Esophagus squamous epithelium (tissue), 5 donors: Measurements from ENCODE around the gene CABCOCO1. TPM values are rescaled to one million over a fixed set of nuclear protein-coding genes. Genes with fewer than 3 reads are reported as not detected.
A peak's percentile ranks its signal among the peaks of the same experiment; 100 is the strongest.
"Not testable (repeated sequence)": the region's sequence is repeated elsewhere in the genome, so short reads cannot be mapped to it uniquely, and the experiment has no call there.

Experiments
- DNase-seq: peaks from one replicate; lab custom pipeline; 2025; lab: John Stamatoyannopoulos, UW
- H3K27ac ChIP-seq, 4 donors: fragments of 200-600 bp; sonication (generic); one replicate each; pipeline ENCODE4 v1.5.1; 2016 to 2019; ENCODE audit warnings: mild to moderate bottlenecking in 1 of 4
- H3K27me3 ChIP-seq, 4 donors: fragments of 200-600 bp; sonication (generic); 1 replicate in 3 of 4; 2 replicates in 1 of 4; pipeline versions ENCODE4 v1.5.1 to v1.6.0; 2017 to 2021; ENCODE audit warnings: antibody characterized with exemption in 1 of 4
- H3K36me3 ChIP-seq, 3 donors: fragments of 200-600 bp; sonication (generic); one replicate each; pipeline ENCODE4 v1.5.1; 2016 to 2019
- H3K4me1 ChIP-seq, 3 donors: fragments of 200-600 bp; sonication (generic); one replicate each; pipeline ENCODE4 v1.5.1; 2017 to 2019
- H3K4me3 ChIP-seq, 4 donors: fragments of 200-600 bp; sonication (generic); 1 replicate in 3 of 4; 2 replicates in 1 of 4; pipeline ENCODE4 v1.5.1; 2016 to 2019; ENCODE audit warnings: mild to moderate bottlenecking in 2 of 4, moderate library complexity in 1 of 4
- H3K9me3 ChIP-seq, 3 donors: fragments of 200-600 bp; sonication (generic); one replicate each; pipeline ENCODE4 v1.5.1; 2016 to 2019
- CTCF ChIP-seq, 6 experiments: fragments of 450-650 bp in 4 of 6; fragments of 200-600 bp in 2 of 6; sonication (generic) in 2 of 6; IDR thresholded peaks; one replicate each; pipeline ENCODE4 v1.5.1; 2016 to 2019; ENCODE audit warnings: antibody characterized with exemption in 6 of 6, mild to moderate bottlenecking in 4 of 6, moderate library complexity in 4 of 6
- POLR2A ChIP-seq, 4 donors: fragments of 450-650 bp; IDR thresholded peaks; one replicate each; pipeline ENCODE4 v1.6.1; 2017; ENCODE audit warnings: antibody characterized with exemption in 4 of 4, mild to moderate bottlenecking in 4 of 4, moderate library complexity in 3 of 4
- WGBS, 2 donors: methylation state at CpG; one replicate each; pipeline ENCODE4 v1.1.5; 2018; 5-methylcytosine and 5-hydroxymethylcytosine counted together
- intact Hi-C: fragments of 100-400 bp; cut with DNase I; formaldehyde crosslinking; loops from one replicate; pipeline ENCODE4 v1.15.0; 2022
- total RNA-seq, 4 donors: library from RNA; depleted of rRNA; stranded (reverse); fragments of >200 nt; gene quantifications; one replicate each; pipeline ENCODE4 v1.1.0, GENCODE V29; 2016
- donor health status: DM: yes; HTN: yes; CAD: no.

The CABCOCO1 gene
- total RNA-seq, 4 donors from 2014 or later, result 0.38 TPM; not detected in 3

- no peaks in the 10 kb centered on the region for H3K36me3 ChIP-seq
- no peak for DNase-seq
- no peaks in the 10 kb centered on the region for H3K4me1 ChIP-seq
- WGBS, 2 donors, result 94 to 95% methylated on average over 3 of the region's 3 CpGs
- no peaks in the 10 kb centered on the region for H3K9me3 ChIP-seq
- H3K27ac ChIP-seq, result no peak overlapping the region
- no peak for TF ChIP-seq CTCF (IDR thresholded peaks at IDR 0.05)
- no peak for TF ChIP-seq POLR2A (IDR thresholded peaks at IDR 0.05)
- H3K4me3 ChIP-seq, result no peak overlapping the region
- intact Hi-C loops, result no loop called here
- H3K27me3 ChIP-seq, result no peaks in the 10 kb centered on the region
These were observed 73.2 kb downstream of the CABCOCO1 start for GRCh38 chr10:61735882-61736281.

GRCh38 chr10:61737455-61737854, 74.7 kb downstream of the CABCOCO1 start:
- 70 to 86% methylated on average over 6 of the region's 6 CpGs for WGBS, 2 donors
- intact Hi-C loops, H3K27ac ChIP-seq, H3K36me3 ChIP-seq, H3K9me3 ChIP-seq, DNase-seq, H3K4me3 ChIP-seq, H3K4me1 ChIP-seq, H3K27me3 ChIP-seq: not testable (repeated sequence)

- Histone ChIP-seq H3K27ac (no peak overlapping the region), H3K36me3 (no peaks in the 10 kb centered on the region), H3K9me3 (no peaks in the 10 kb centered on the region), H3K27me3 (no peaks in the 10 kb centered on the region), H3K4me3 (no peak overlapping the region), H3K4me1 (no peaks in the 10 kb centered on the region)
- DNase-seq, result no peak
- WGBS, 2 donors, result 79 to 96% methylated on average over 1 of the region's 1 CpG
- intact Hi-C loops, result loop anchor here (10.0 kb wide), 1 partner anchor 92 kb away; no protein-coding TSS in a partner anchor
- TF ChIP-seq CTCF (IDR thresholded peaks at IDR 0.05), result no peak
- no peak for TF ChIP-seq POLR2A (IDR thresholded peaks at IDR 0.05)
These were observed 80.1 kb downstream of the CABCOCO1 start for GRCh38 chr10:61742812-61743211.

DNA sequence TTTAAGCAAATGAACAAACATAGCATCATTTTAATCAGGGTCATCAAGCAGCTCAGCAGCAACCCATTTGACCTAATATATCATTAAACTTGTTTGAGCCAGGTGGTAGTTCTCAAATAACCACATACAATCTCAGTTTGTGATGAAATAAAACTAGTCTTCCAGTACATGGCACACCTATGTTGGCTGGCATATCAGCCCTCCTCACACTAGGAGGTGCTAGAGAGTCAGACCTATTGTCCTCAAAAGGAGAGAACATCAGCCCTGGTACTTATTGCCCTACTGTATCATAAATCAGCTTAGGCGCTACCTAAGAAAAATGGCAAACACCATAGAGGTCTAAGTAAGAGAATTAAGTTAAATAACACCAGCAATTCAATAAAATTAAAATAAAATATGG, 81.7 kb downstream of the CABCOCO1 start:
- H3K27me3 ChIP-seq, result no peaks in the 10 kb centered on the region
- H3K4me3 ChIP-seq, result no peak overlapping the region
- DNase-seq, result no peak
- WGBS, 2 donors, result 100% methylated on average over 1 of the region's 1 CpG
- H3K9me3 ChIP-seq, result no peaks in the 10 kb centered on the region
- intact Hi-C loops, result loop anchor here (10.0 kb wide), 1 partner anchor 90 kb away; no protein-coding TSS in a partner anchor
- no peaks in the 10 kb centered on the region for H3K4me1 ChIP-seq
- H3K36me3 ChIP-seq, result no peaks in the 10 kb centered on the region
- no peak overlapping the region for H3K27ac ChIP-seq
- peak in 1 of 6 experiments; percentile 46 for TF ChIP-seq CTCF (IDR thresholded peaks at IDR 0.05)
- no peak for TF ChIP-seq POLR2A (IDR thresholded peaks at IDR 0.05)

GRCh38 chr10:61746377-61746776, 83.6 kb downstream of the CABCOCO1 start:
- no peak for DNase-seq
- intact Hi-C loops, result loop anchor here (10.0 kb wide), 1 partner anchor 88 kb away; no protein-coding TSS in a partner anchor
- H3K27ac ChIP-seq, result no peak overlapping the region
- TF ChIP-seq CTCF (IDR thresholded peaks at IDR 0.05) (no peak), POLR2A (IDR thresholded peaks at IDR 0.05) (no peak)
- no peaks in the 10 kb centered on the region for H3K27me3 ChIP-seq
- H3K4me1 ChIP-seq, result peaks cover 0 to 8% (median 4%) of the 10 kb centered on the region in 3 donors
- WGBS, 2 donors, result 71 to 72% methylated on average over 2 of the region's 2 CpGs
- no peak overlapping the region for H3K4me3 ChIP-seq
- H3K9me3 ChIP-seq, result no peaks in the 10 kb centered on the region
- H3K36me3 ChIP-seq, result no peaks in the 10 kb centered on the region

GRCh38 chr10:61747307-61747706, 84.6 kb downstream of the CABCOCO1 start:
- no peak for TF ChIP-seq POLR2A (IDR thresholded peaks at IDR 0.05)
- TF ChIP-seq CTCF (IDR thresholded peaks at IDR 0.05), result no peak
- Histone ChIP-seq H3K27ac (no peak overlapping the region), H3K27me3 (no peaks in the 10 kb centered on the region), H3K36me3 (no peaks in the 10 kb centered on the region), H3K4me3 (no peak overlapping the region), H3K4me1 (peaks cover 0 to 17% (median 14%) of the 10 kb centered on the region in 3 donors), H3K9me3 (no peaks in the 10 kb centered on the region)
- intact Hi-C loops, result loop anchor here (10.0 kb wide), 1 partner anchor 87 kb away; no protein-coding TSS in a partner anchor
- 87 to 92% methylated on average over 2 of the region's 2 CpGs for WGBS, 2 donors
- no peak for DNase-seq
